Stimulated activated CD8-positive, alpha-beta memory T cell treated with anti-CD3 and anti-CD28 coated beads, Interleukin-4, amount 100 ng/mL, for 48 hours (primary cell): Measurements from ENCODE around the gene KATNIP.

Source experiments
- DNase-seq: peaks from one replicate; pipeline ENCODE4 v3.0.0-alpha.2; 2020

The KATNIP gene

DNA sequence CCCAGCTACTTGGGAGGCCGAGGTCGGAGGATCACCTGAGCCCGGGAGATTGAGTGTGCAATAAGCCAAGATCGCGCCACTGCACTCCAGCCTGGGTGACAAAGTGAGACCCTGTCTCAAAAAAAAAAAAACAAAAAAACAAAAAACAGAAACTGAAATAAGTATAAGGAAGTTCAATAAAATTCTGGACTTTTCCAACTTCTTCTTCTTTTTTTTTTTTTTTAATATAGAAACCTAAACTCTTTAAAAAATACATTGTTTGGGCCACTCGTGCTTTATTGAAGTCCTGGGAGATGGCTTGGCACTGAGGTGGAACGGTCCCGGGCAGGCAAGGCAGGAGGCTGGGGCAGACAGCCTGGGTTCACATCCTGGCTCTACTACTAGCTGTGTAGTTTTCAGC, 36.8 kb downstream of the KATNIP start:
- no peak for DNase-seq

DNA sequence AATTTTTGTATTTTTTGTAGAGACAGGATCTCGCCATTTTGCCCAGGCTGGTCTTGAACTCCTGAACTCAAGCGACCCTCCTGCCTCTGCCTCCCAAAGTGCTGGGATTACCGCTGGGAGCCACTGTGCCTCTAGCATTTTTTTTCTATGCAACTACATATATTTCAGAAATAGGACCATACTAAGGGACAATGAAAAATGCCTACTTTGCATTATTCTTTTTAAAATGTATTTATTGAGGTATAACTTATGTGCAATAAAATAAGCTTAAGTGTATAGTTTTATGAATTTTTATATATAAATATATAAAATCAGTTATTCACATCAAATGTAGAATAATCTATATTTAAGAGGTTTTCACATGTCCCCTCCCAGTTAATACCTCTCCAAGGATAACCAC, 38.1 kb downstream of the KATNIP start:
- no peak for DNase-seq

DNA sequence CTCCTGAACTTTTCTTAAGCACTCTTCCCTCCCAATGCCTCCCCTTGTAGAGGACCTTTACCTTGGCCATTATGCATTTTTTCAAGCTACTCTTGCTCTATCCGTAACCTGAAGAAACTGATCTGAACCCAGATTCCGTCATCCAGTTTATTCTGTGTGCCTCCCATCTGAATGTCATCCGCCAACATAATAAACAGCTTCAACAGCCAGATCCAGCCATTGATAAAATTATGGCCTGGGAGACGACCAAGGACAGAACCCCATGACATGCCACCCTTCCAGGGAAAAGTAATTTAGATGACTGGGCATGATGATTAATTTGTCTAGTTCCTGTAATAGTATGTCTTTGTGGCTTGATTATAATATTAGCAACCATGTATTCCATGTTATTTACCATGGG, 41.9 kb downstream of the KATNIP start:
- DNase-seq = no peak

DNA sequence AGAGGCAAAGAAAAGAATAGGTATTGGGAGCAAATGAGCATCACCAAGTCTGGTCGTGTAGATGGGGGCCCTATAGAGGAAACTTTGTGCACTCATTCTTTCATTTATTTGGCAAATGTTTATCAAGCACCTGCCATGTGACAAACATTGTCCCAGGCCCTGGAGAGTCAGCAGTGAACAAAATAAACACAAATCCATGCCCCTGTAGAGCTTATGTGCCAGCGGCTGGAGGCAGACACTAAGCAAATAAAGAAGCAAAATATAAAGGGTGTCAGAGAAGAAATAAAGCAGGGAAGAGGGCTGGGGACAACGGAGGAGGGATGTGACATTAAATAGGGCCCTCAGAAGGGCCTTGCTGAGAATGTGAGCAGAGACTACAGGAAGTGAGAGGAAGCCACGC, 45.5 kb downstream of the KATNIP start:
- DNase-seq = no peak

DNA sequence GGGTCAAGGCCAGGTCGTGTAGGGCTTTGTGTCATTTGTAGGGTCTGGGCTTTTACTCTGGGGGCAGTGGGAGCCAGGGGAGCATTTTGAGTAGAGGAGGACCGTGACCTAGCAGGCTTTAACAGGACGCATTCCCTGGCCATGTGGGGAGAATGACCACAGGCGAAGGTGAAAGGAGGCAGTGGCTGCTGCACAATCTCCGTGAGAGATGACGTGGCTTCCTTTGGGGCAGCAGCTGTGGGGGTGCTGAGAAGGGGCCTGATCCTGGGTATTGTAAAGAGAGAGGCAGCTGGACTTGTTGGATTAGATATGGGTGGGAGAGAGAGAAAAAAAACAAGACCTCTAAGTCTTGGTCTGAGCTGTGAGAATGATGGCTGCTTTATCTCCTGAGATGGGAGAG, 46.0 kb downstream of the KATNIP start:
- no peak for DNase-seq

DNA sequence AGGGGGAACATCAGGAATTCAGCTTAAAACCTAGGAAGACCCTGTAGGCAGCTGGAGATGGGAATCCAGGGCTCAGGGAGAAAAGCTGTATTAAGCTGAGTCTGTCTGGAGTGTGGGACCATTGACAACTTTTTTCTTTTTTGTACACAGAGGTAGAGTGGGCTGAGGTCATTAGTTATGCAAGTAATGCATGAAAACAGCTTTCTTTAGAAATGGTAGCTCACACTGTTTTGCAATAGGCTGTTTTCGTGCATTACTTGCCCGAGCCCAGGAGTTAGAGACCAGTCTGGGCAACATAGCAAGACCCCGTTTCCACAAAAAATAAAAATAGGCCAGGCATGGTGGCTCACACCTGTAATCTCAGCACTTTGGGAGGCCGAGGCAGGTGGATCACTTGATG, 46.5 kb downstream of the KATNIP start:
- no peak for DNase-seq

DNA sequence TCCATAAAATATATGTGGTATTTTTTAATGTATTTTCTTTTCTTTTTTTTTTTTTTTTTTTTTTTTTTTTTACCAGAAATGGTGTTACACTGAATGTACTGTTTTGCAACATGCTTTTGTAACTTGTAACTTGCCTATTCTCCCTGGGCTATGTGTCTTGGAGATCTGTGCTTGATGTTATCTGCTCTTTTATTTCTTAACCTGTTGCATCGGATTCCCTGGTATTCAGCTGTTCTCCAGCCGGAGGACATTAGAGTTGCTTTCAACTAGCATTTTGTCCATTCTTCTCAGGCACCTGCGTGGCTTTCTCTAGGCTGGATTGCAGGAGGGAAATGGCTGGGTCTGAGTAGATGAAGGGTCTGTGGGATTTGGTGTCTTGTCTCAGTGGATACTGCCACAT, 47.4 kb downstream of the KATNIP start:
- no peak for DNase-seq

DNA sequence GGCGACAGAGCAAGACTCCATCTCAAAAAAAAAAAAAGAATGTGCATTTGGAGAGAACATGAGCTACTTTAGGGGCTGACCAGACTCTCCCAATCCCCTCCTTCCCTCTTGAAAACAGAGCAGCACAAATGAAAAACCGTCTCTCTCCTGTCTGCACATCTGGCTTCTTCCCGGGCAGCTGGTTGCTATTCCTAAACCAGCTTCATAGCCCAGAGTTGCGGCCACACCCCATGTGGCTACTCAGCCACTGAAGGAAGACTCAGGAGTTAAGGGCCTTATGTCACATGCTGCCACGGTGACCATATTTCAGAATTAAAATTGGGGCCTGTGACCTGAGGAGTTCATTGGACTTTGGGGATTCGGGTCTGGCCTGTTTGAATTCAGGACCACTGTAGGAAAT, 48.3 kb downstream of the KATNIP start:
- DNase-seq = no peak

DNA sequence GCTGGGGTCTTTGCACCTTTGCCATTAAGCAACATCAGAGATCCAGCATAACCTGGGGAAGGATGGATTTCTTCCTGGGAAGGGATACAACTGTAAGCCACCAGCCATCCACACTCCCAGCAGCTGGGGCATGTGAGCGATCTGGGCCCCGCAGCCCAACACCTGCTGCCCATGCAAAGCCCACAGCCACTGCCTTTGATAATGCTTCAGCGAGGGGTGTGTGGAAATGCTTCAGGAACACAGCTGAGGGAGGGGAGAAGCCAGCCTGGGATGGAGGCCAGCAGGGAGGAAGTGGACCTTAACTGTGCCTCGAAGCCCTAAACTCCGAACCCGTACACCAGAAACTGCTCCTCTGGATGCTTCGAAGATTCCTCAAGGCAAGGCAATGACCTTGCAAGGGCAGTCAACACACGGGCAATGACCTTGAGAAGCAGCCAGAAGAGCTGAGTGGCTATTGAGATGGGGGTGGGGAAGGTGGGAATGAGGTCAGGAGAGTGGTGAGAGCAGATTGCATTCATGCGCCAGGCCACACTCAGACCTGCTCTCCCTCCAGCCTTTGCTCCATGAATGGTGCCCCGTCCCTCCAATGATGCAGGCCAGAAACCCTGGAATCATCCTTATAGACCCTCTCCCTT, 49.1 kb downstream of the KATNIP start:
- DNase-seq = no peak

DNA sequence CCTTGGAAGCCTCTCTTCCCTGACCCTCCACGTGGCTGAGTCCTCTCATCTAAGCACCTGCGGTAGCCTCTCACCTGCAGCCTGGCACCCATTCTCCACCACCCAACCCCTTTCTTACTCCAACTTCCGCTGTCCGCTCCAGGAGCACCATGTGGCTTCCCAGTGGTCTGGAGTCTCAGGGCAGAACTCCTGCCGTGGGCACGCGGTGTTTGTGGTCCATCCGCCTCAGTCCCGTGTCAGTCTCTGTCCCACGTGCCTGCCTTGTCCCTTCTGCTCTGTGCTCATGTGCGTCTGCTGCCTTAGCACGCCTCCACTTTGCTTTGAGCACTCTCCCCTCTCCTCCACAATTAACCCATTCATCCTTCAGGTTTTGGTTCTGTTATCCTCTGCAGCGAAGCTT, 49.7 kb downstream of the KATNIP start:
- no peak for DNase-seq
